HCT116 (cell line): ENCODE data around the gene PANX2. TPM values are rescaled to one million over a fixed set of nuclear protein-coding genes. Genes with fewer than 3 reads are reported as not detected.

Source experiments
- ATAC-seq: fragments of 200-7000 bp; cut with Tn5 transposase; 2 replicates; pipeline ENCODE4 v1.9.1; 2020; ENCODE audit warnings: mild to moderate bottlenecking, moderate library complexity
- BruUV-seq: library from RNA; stranded (reverse); fragments of 400-500 nt; replicated peaks from 2 replicates; lab custom pipeline; 2021; lab: Mats Ljungman, UMichigan
- CTCF ChIA-PET: fragments of 300-600 bp; sonication (Branson Sonifier 250); formaldehyde crosslinking; loops from one replicate; lab custom pipeline; 2021; ENCODE audit warnings: antibody characterized with exemption; lab: Charles Lee
- POLR2A ChIA-PET: fragments of 300-600, 350-600 bp; sonication (Branson Sonifier 250); formaldehyde crosslinking; loops from one replicate; lab custom pipeline; 2021; ENCODE audit warnings: antibody characterized with exemption; lab: Charles Lee
- RAD21 ChIA-PET, 2 experiments: fragments of 300-600 bp; sonication (Branson Sonifier 250); formaldehyde crosslinking; loops; one replicate each; lab custom pipeline; 2023; ENCODE audit warnings: low total read pairs in 2 of 2; ENCODE audit not compliant: uncharacterized antibody in 2 of 2, unreplicated experiment in 2 of 2, low non-redundant PET in 1 of 2; lab: Charles Lee
- DNase-seq: peaks from one replicate; pipeline ENCODE4 v3.0.0-alpha.2; 2010; ENCODE audit warnings: low read depth, low spot score
- H2AFZ ChIP-seq: fragments of 200-600 bp; shearing (Covaris generic), sonication (generic); 2 replicates; pipeline ENCODE4 v1.6.1; 2017; ENCODE audit warnings: low read depth, mixed run types, mixed read lengths, antibody characterized with exemption, low read length; ENCODE audit not compliant: poor library complexity, severe bottlenecking
- H3K27ac ChIP-seq: 2 replicates; pipeline ENCODE4 v1.5.1; 2012; ENCODE audit warnings: low read depth, low read length
- H3K27me3 ChIP-seq: fragments of 200-600 bp; sonication (generic); 2 replicates; pipeline ENCODE4 v1.6.1; 2016; ENCODE audit warnings: mixed run types, low read length, mixed read lengths; ENCODE audit not compliant: insufficient read depth
- H3K36me3 ChIP-seq, 2 experiments: fragments of 200-500 bp in 1 of 2; fragments of 200-600 bp in 1 of 2; sonication (Bioruptor generic) in 1 of 2; sonication (generic) in 1 of 2; 2 replicates each; pipeline versions ENCODE4 v1.5.1 to v1.6.1; 2014 to 2016; ENCODE audit warnings: low read length in 2 of 2, inconsistent platforms in 1 of 2, mixed read lengths in 1 of 2, mixed run types in 1 of 2; ENCODE audit not compliant: insufficient read depth in 2 of 2, control insufficient read depth in 1 of 2
- H3K4me1 ChIP-seq, 2 experiments: fragments of 200-600 bp in 1 of 2; sonication (generic) in 1 of 2; 2 replicates each; pipeline versions ENCODE4 v1.5.1 to v1.6.1; 2012 to 2017; ENCODE audit warnings: low read length in 2 of 2, inconsistent platforms in 1 of 2, mild to moderate bottlenecking in 1 of 2, mixed read lengths in 1 of 2, mixed run types in 1 of 2, moderate library complexity in 1 of 2; ENCODE audit not compliant: insufficient read depth in 2 of 2, control insufficient read depth in 1 of 2
- H3K4me2 ChIP-seq: fragments of 200-600 bp; sonication (generic); 2 replicates; pipeline ENCODE4 v1.6.1; 2017; ENCODE audit warnings: mixed run types, low read length, mixed read lengths
- H3K4me3 ChIP-seq, 2 experiments: fragments of 200-600 bp in 1 of 2; sonication (generic) in 1 of 2; replicated peaks in 1 of 2; 2 replicates each; pipeline ENCODE4 v1.5.1; 2011 to 2016; ENCODE audit warnings: low read length in 2 of 2, control low read depth in 1 of 2, low read depth in 1 of 2, mild to moderate bottlenecking in 1 of 2, mixed read lengths in 1 of 2, mixed run types in 1 of 2
- H3K79me2 ChIP-seq: fragments of 200-600 bp; sonication (generic); 2 replicates; pipeline ENCODE4 v1.6.1; 2017; ENCODE audit warnings: mild to moderate bottlenecking, mixed run types, low read length, moderate library complexity, mixed read lengths; ENCODE audit not compliant: insufficient read depth
- H3K9ac ChIP-seq: fragments of 200-600 bp; sonication (generic); 2 replicates; pipeline ENCODE4 v1.6.1; 2016; ENCODE audit warnings: low read length, mixed read lengths
- H3K9me2 ChIP-seq: fragments of 200-600 bp; sonication (generic), shearing (Covaris generic); 2 replicates; pipeline ENCODE4 v1.6.1; 2017; ENCODE audit warnings: mixed run types, mild to moderate bottlenecking, moderate library complexity; ENCODE audit not compliant: insufficient read depth
- H3K9me3 ChIP-seq, 2 experiments: fragments of 200-500 bp in 1 of 2; fragments of 200-600 bp in 1 of 2; sonication (Bioruptor generic) in 1 of 2; sonication (generic) in 1 of 2; 2 replicates each; pipeline ENCODE4 v1.6.1; 2014 to 2017; ENCODE audit warnings: low read length in 2 of 2, mixed read lengths in 2 of 2, inconsistent platforms in 1 of 2, low read depth in 1 of 2, mild to moderate bottlenecking in 1 of 2, mixed run types in 1 of 2, moderate library complexity in 1 of 2; ENCODE audit not compliant: control insufficient read depth in 1 of 2, insufficient read depth in 1 of 2
- H4K20me1 ChIP-seq: fragments of 200-600 bp; sonication (generic), shearing (Covaris generic); 2 replicates; pipeline ENCODE4 v1.6.1; 2017; ENCODE audit warnings: mixed run types, mild to moderate bottlenecking, moderate library complexity; ENCODE audit not compliant: insufficient read depth
- CBX3 ChIP-seq: IDR thresholded peaks from 2 replicates; pipeline ENCODE4 v1.6.1; 2012; ENCODE audit warnings: low read depth
- CEBPB ChIP-seq: IDR thresholded peaks from 2 replicates; pipeline ENCODE4 v1.6.1; 2012; ENCODE audit warnings: low read depth
- ELF1 ChIP-seq: IDR thresholded peaks from 2 replicates; pipeline ENCODE4 v1.6.1; 2012; ENCODE audit warnings: low read depth, borderline replicate concordance
- EZH2 ChIP-seq: fragments of 200-600 bp; sonication (generic); IDR thresholded peaks from 2 replicates; pipeline ENCODE4 v1.6.1; 2017; ENCODE audit warnings: antibody characterized with exemption, mixed run types
- JUND ChIP-seq: IDR thresholded peaks from 2 replicates; pipeline ENCODE4 v1.6.1; 2012
- POLR2A ChIP-seq: IDR thresholded peaks from 2 replicates; pipeline ENCODE4 v1.7.0; 2011; ENCODE audit warnings: borderline replicate concordance; ENCODE audit not compliant: insufficient read depth, insufficient read length; ENCODE audit errors: extremely low read depth
- RAD21 ChIP-seq: IDR thresholded peaks from 2 replicates; pipeline ENCODE4 v1.6.1; 2012; ENCODE audit warnings: low read depth, mild to moderate bottlenecking
- SP1 ChIP-seq: IDR thresholded peaks from 2 replicates; pipeline ENCODE4 v1.6.1; 2012; ENCODE audit warnings: low read depth
- SRF ChIP-seq: IDR thresholded peaks from 2 replicates; pipeline ENCODE4 v1.6.1; 2012; ENCODE audit warnings: low read depth
- ZFX ChIP-seq: fragments of 450-650 bp; IDR thresholded peaks from 2 replicates; pipeline ENCODE4 v1.6.1; 2017
- intact Hi-C: fragments of 100-400 bp; cut with micrococcal nuclease; formaldehyde crosslinking; loops from 2 replicates; pipeline ENCODE4 v1.10.0; 2022
- total RNA-seq: library from RNA; stranded (reverse); gene quantifications from one replicate; pipeline ENCODE4 v1.2.1, GENCODE V29; 2021; ENCODE audit not compliant: unreplicated experiment
- TF ChIP-seq, protein P1 (sequence below), 3 experiments: fragments of 200-600 bp in 1 of 3; sonication (generic) in 1 of 3; IDR thresholded peaks in 2 of 3; conservative IDR thresholded peaks in 1 of 3; 2 replicates each; pipeline ENCODE4 v1.5.1; 2012 to 2017; ENCODE audit warnings: low read depth in 2 of 3, low read length in 2 of 3, antibody characterized with exemption in 1 of 3, borderline replicate concordance in 1 of 3, control low read depth in 1 of 3, mild to moderate bottlenecking in 1 of 3, mixed read lengths in 1 of 3, mixed run types in 1 of 3, moderate library complexity in 1 of 3; ENCODE audit not compliant: insufficient read depth in 1 of 3
- TF ChIP-seq, protein P2 (sequence below): IDR thresholded peaks from 2 replicates; pipeline ENCODE4 v1.6.1; 2012
- TF ChIP-seq, protein P3 (sequence below): IDR thresholded peaks from 2 replicates; pipeline ENCODE4 v1.6.1; 2012
- TF ChIP-seq, protein P4 (sequence below): IDR thresholded peaks from 2 replicates; pipeline ENCODE4 v1.6.1; 2012; ENCODE audit warnings: low read depth

The PANX2 gene
- total RNA-seq, 1 experiment from 2014 or later, result 8.0 TPM

DNA sequence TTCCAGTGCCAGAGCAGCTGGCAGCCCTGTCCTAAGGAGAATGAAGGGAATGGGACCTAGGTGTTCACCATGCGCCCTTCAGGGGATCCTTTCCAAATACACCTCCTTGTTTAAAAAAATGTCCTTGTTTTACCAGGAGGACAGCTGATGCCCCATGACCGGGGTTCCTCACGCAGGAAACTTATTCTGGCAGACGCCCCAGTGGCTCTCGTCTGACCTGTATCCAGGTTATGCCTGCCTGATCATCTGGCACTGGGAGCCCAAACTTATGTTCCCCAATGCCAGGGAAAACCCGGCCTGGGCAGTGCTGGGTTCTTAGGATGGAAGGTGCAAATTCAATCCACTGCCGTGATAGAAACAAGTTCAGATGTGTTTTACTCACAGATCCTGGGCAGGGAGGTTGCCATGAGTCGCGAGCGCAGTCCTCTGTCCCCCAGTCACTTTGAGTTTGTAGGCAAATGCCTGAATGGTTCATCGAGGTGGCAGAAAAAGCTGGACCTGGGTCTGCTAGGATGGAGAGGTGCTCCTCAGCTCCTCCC is 49.3 kb upstream of the PANX2 start:
- Histone ChIP-seq H3K4me1 (peaks cover 0 to 7% of the 10 kb centered on the region in 2 experiments; a peak in 1 of 4 replicates), H3K4me3 (no peak overlapping the region), H3K9ac (no peak overlapping the region), H2AFZ (no peak overlapping the region), H3K79me2 (no peaks in the 10 kb centered on the region), H3K9me2 (no peaks in the 10 kb centered on the region), H4K20me1 (no peaks in the 10 kb centered on the region), H3K36me3 (no peaks in the 10 kb centered on the region), H3K4me2 (no peak overlapping the region), H3K27ac (no peak overlapping the region), H3K9me3 (peaks cover 4 to 8% of the 10 kb centered on the region in 2 experiments; a peak in 3 of 4 replicates), H3K27me3 (no peaks in the 10 kb centered on the region)
- intact Hi-C loops, result no loop called here
- ATAC-seq (no peak), DNase-seq (no peak)
- no TSS peak for BruUV-seq
- ChIA-PET RAD21 (no interaction called here), POLR2A (no interaction called here), CTCF (no interaction called here)
- TF ChIP-seq EZH2, result no peak
- TF ChIP-seq, protein P1, sequence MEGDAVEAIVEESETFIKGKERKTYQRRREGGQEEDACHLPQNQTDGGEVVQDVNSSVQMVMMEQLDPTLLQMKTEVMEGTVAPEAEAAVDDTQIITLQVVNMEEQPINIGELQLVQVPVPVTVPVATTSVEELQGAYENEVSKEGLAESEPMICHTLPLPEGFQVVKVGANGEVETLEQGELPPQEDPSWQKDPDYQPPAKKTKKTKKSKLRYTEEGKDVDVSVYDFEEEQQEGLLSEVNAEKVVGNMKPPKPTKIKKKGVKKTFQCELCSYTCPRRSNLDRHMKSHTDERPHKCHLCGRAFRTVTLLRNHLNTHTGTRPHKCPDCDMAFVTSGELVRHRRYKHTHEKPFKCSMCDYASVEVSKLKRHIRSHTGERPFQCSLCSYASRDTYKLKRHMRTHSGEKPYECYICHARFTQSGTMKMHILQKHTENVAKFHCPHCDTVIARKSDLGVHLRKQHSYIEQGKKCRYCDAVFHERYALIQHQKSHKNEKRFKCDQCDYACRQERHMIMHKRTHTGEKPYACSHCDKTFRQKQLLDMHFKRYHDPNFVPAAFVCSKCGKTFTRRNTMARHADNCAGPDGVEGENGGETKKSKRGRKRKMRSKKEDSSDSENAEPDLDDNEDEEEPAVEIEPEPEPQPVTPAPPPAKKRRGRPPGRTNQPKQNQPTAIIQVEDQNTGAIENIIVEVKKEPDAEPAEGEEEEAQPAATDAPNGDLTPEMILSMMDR (IDR thresholded peaks at IDR 0.05 in 2 of 3, conservative IDR thresholded peaks at IDR 0.05 in 1 of 3; ENCODE audit: borderline replicate concordance in 1 of 3, insufficient read depth in 1 of 3, low read depth in 2 of 3, low read length in 2 of 3), result no peak
- TF ChIP-seq SRF, result no peak
- TF ChIP-seq SP1, result no peak
- no peak for TF ChIP-seq CBX3

DNA sequence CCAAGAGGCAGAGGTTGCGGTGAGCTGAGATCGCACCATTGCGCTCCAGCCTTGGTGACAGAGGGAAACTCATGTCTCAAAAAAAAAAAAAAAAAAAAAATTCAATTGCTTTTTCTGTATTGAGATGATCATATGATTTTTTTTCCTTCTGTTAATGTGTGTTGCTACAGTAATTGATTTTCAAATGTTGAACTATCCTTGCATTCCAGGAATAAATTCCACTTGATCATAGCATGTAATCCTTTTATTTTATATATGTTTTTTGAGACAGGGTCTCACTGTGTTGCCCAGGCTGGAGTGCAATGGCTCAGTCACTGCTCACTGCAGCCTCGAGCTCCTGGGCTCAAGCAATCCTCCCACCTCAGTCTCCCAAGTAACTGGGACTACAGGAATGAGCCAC is 47.4 kb upstream of the PANX2 start:
- Histone ChIP-seq H3K79me2 (no peaks in the 10 kb centered on the region), H3K9ac (no peak overlapping the region), H3K36me3 (no peaks in the 10 kb centered on the region), H3K4me3 (no peak overlapping the region), H3K9me3 (peaks cover 4 to 8% of the 10 kb centered on the region in 2 experiments; a peak in 3 of 4 replicates), H3K4me2 (no peak overlapping the region), H3K27ac (no peak overlapping the region), H3K27me3 (no peaks in the 10 kb centered on the region), H4K20me1 (no peaks in the 10 kb centered on the region), H3K4me1 (peaks cover 0 to 7% of the 10 kb centered on the region in 2 experiments; a peak in 1 of 4 replicates), H3K9me2 (no peaks in the 10 kb centered on the region), H2AFZ (no peak overlapping the region)
- ChIA-PET CTCF (no interaction called here), POLR2A (no interaction called here), RAD21 (no interaction called here)
- intact Hi-C loops, result no loop called here
- no peak for ATAC-seq
- no TSS peak for BruUV-seq
- DNase-seq, result no peak
- TF ChIP-seq ELF1 (no peak), RAD21 (no peak), POLR2A (no peak), ZFX (no peak), EZH2 (no peak), CBX3 (no peak), JUND (no peak), CEBPB (no peak)
- TF ChIP-seq, protein P2, sequence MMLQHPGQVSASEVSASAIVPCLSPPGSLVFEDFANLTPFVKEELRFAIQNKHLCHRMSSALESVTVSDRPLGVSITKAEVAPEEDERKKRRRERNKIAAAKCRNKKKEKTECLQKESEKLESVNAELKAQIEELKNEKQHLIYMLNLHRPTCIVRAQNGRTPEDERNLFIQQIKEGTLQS, result no peak
- TF ChIP-seq, protein P3, sequence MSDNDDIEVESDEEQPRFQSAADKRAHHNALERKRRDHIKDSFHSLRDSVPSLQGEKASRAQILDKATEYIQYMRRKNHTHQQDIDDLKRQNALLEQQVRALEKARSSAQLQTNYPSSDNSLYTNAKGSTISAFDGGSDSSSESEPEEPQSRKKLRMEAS, result no peak
- TF ChIP-seq, protein P4, sequence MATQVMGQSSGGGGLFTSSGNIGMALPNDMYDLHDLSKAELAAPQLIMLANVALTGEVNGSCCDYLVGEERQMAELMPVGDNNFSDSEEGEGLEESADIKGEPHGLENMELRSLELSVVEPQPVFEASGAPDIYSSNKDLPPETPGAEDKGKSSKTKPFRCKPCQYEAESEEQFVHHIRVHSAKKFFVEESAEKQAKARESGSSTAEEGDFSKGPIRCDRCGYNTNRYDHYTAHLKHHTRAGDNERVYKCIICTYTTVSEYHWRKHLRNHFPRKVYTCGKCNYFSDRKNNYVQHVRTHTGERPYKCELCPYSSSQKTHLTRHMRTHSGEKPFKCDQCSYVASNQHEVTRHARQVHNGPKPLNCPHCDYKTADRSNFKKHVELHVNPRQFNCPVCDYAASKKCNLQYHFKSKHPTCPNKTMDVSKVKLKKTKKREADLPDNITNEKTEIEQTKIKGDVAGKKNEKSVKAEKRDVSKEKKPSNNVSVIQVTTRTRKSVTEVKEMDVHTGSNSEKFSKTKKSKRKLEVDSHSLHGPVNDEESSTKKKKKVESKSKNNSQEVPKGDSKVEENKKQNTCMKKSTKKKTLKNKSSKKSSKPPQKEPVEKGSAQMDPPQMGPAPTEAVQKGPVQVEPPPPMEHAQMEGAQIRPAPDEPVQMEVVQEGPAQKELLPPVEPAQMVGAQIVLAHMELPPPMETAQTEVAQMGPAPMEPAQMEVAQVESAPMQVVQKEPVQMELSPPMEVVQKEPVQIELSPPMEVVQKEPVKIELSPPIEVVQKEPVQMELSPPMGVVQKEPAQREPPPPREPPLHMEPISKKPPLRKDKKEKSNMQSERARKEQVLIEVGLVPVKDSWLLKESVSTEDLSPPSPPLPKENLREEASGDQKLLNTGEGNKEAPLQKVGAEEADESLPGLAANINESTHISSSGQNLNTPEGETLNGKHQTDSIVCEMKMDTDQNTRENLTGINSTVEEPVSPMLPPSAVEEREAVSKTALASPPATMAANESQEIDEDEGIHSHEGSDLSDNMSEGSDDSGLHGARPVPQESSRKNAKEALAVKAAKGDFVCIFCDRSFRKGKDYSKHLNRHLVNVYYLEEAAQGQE, result no peak
